Gastroesophageal sphincter (tissue), 4 donors: Measurements from ENCODE around the gene GARIN3. TPM values are rescaled to one million over a fixed set of nuclear protein-coding genes. Genes with fewer than 3 reads are reported as not detected.
"Not testable (repeated sequence)": the region's sequence is repeated elsewhere in the genome, so short reads cannot be mapped to it uniquely, and the experiment has no call there.

Experiments
- ATAC-seq: fragments of 150-250 bp; one replicate; pipeline ENCODE4 v1.9.1; 2016; ENCODE audit warnings: mild to moderate bottlenecking, moderate library complexity
- H3K27ac ChIP-seq, 4 donors: fragments of 200-600 bp; sonication (generic) in 3 of 4; 1 replicate in 3 of 4; 2 replicates in 1 of 4; pipeline ENCODE4 v1.5.1; 2016 to 2019
- H3K27me3 ChIP-seq: fragments of 200-600 bp; sonication (generic); one replicate; pipeline ENCODE4 v1.5.1; 2019
- H3K36me3 ChIP-seq, 2 donors: fragments of 200-600 bp; sonication (generic); one replicate each; pipeline ENCODE4 v1.5.1; 2019; ENCODE audit warnings: control low read depth in 1 of 2
- H3K4me1 ChIP-seq, 3 donors: fragments of 200-600 bp; sonication (generic); 1 replicate in 2 of 3; 2 replicates in 1 of 3; pipeline ENCODE4 v1.5.1; 2016 to 2019; ENCODE audit warnings: control low read depth in 2 of 3
- H3K4me3 ChIP-seq, 2 donors: fragments of 200-600 bp; sonication (generic); one replicate each; pipeline ENCODE4 v1.5.1; 2019; ENCODE audit warnings: mild to moderate bottlenecking in 1 of 2, moderate library complexity in 1 of 2
- H3K9me3 ChIP-seq, 3 donors: fragments of 200-600 bp; sonication (generic); one replicate each; pipeline ENCODE4 v1.5.1; 2017 to 2019; ENCODE audit warnings: control low read depth in 2 of 3
- EP300 ChIP-seq: sonication (generic); formaldehyde crosslinking; IDR thresholded peaks from one replicate; pipeline ENCODE4 v1.6.1; 2017; ENCODE audit warnings: antibody characterized with exemption, mild to moderate bottlenecking
- POLR2A ChIP-seq, 2 donors: fragments of 450-650 bp; IDR thresholded peaks; one replicate each; pipeline ENCODE4 v1.6.1; 2017; ENCODE audit warnings: antibody characterized with exemption in 2 of 2, mild to moderate bottlenecking in 2 of 2, moderate library complexity in 1 of 2
- POLR2AphosphoS5 ChIP-seq: sonication (generic); formaldehyde crosslinking; IDR thresholded peaks from one replicate; pipeline ENCODE4 v1.6.1; 2017; ENCODE audit warnings: antibody characterized with exemption
- WGBS, 2 donors: methylation state at CpG; one replicate each; pipeline ENCODE4 v1.1.5; 2018; ENCODE audit warnings: low coverage in 1 of 2; 5-methylcytosine and 5-hydroxymethylcytosine counted together
- total RNA-seq, 4 donors: library from RNA; depleted of rRNA; stranded (reverse); fragments of >200 nt; gene quantifications; one replicate each; pipeline ENCODE4 v1.1.0, GENCODE V29; 2016
- TF ChIP-seq, protein P1 (sequence below), 4 experiments: fragments of 200-600 bp in 2 of 4; fragments of 450-650 bp in 2 of 4; sonication (generic) in 1 of 4; IDR thresholded peaks; one replicate each; pipeline ENCODE4 v1.5.1; 2017 to 2019; ENCODE audit warnings: antibody characterized with exemption in 4 of 4, mild to moderate bottlenecking in 2 of 4, moderate library complexity in 2 of 4

GARIN3 gene
- total RNA-seq, 4 donors from 2014 or later = not detected

DNA sequence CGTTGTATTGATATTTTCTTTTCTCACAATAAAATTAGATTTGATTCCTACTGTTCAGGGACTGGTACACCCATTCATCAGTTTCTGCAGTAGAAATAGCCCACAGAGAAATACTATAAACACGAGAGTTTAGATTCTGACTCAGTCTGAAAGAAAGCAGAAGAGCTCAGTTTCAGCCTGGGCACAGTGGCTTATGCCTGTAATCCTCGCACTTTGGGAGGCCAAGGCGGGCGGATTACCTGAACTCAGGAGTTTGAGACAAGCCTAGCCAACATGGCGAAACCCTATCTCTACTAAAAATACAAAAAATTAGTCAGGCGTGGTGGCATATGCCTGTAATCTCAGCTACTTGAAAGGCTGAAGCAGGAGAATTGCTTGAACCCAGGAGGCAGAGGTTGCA lies 23.2 kb upstream of the GARIN3 start:
- ATAC-seq = no peak
- TF ChIP-seq POLR2A (IDR thresholded peaks at IDR 0.05) (no peak), EP300 (no peak), POLR2AphosphoS5 (no peak)
- TF ChIP-seq, protein P1, sequence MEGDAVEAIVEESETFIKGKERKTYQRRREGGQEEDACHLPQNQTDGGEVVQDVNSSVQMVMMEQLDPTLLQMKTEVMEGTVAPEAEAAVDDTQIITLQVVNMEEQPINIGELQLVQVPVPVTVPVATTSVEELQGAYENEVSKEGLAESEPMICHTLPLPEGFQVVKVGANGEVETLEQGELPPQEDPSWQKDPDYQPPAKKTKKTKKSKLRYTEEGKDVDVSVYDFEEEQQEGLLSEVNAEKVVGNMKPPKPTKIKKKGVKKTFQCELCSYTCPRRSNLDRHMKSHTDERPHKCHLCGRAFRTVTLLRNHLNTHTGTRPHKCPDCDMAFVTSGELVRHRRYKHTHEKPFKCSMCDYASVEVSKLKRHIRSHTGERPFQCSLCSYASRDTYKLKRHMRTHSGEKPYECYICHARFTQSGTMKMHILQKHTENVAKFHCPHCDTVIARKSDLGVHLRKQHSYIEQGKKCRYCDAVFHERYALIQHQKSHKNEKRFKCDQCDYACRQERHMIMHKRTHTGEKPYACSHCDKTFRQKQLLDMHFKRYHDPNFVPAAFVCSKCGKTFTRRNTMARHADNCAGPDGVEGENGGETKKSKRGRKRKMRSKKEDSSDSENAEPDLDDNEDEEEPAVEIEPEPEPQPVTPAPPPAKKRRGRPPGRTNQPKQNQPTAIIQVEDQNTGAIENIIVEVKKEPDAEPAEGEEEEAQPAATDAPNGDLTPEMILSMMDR (IDR thresholded peaks at IDR 0.05) = no peak
- H3K4me3 ChIP-seq = no peak overlapping the region
- H3K9me3 ChIP-seq = peaks cover 0 to under 1% (median 0%) of the 10 kb centered on the region in 3 donors
- H3K4me1 ChIP-seq = no peaks in the 10 kb centered on the region
- WGBS, 2 donors = 87 to 93% methylated on average over 4 to 7 of the region's 7 CpGs
- H3K27me3 ChIP-seq = peaks cover 9% of the 10 kb centered on the region
- no peak overlapping the region for H3K27ac ChIP-seq
- no peaks in the 10 kb centered on the region for H3K36me3 ChIP-seq

- Histone ChIP-seq H3K27ac (no peak overlapping the region), H3K4me3 (no peak overlapping the region), H3K9me3 (peaks cover 0 to 5% (median 0%) of the 10 kb centered on the region in 3 donors), H3K4me1 (no peaks in the 10 kb centered on the region), H3K36me3 (no peaks in the 10 kb centered on the region), H3K27me3 (peaks cover 9% of the 10 kb centered on the region)
- no peak for TF ChIP-seq POLR2A (IDR thresholded peaks at IDR 0.05)
- TF ChIP-seq POLR2AphosphoS5 = no peak
- TF ChIP-seq EP300 = no peak
- TF ChIP-seq, protein P1 (IDR thresholded peaks at IDR 0.05) = no peak
- ATAC-seq = no peak
Measured at GRCh38 chr5:157188270-157188669, 22.2 kb upstream of the GARIN3 start.

DNA sequence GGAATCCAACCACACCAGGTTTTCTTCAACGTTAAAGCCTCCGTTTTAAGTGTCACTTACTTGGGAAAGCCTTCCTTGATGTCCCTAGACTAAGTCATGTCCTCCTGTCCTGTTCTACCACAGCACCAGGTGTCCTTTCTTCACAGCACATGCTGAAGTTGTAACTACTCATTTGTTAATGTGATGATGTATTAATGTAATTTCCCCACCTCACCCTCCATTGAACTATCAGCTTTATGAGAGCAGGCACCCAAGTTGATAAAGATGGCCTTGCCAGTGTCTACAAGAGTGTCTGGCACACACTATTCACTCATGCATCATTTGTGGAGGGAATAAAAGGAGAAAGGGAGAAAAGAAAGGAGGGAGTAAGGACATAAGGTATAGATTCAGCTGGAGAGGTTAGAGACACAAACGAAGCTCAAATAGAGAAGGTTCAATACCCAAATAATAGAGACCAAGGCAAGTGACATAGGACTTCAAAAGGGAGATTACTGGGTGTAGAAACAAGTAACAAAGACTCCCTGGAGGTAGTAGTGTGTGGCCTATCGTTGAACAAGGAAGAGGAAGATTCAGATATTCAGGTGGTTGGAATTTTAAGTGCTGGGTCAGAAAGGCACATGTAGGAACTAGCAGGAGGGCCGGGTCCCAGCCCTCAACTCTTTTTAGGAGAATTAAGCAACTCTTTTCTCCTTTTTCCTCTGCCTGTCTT lies 21.1 kb upstream of the GARIN3 start:
- H3K27ac ChIP-seq = no peak overlapping the region
- H3K4me1 ChIP-seq = no peaks in the 10 kb centered on the region
- no peak for TF ChIP-seq EP300
- TF ChIP-seq POLR2A (IDR thresholded peaks at IDR 0.05) = no peak
- TF ChIP-seq, protein P1 (IDR thresholded peaks at IDR 0.05) = no peak
- TF ChIP-seq POLR2AphosphoS5 = no peak
- H3K9me3 ChIP-seq = peaks cover 0 to 5% (median 0%) of the 10 kb centered on the region in 3 donors
- H3K36me3 ChIP-seq = no peaks in the 10 kb centered on the region
- 63 to 75% methylated on average over 4 to 5 of the region's 5 CpGs for WGBS, 2 donors
- H3K27me3 ChIP-seq = peaks cover 5% of the 10 kb centered on the region
- ATAC-seq = no peak
- no peak overlapping the region for H3K4me3 ChIP-seq

GRCh38 chr5:157186309-157187045 lies 20.4 kb upstream of the GARIN3 start:
- no peaks in the 10 kb centered on the region for H3K36me3 ChIP-seq
- no peak for ATAC-seq
- no peak overlapping the region for H3K27ac ChIP-seq
- H3K27me3 ChIP-seq = peaks cover 5% of the 10 kb centered on the region
- no peak overlapping the region for H3K4me3 ChIP-seq
- H3K9me3 ChIP-seq = peaks cover 0 to 5% (median 0%) of the 10 kb centered on the region in 3 donors
- TF ChIP-seq, protein P1 (IDR thresholded peaks at IDR 0.05) = no peak
- no peak for TF ChIP-seq EP300
- no peak for TF ChIP-seq POLR2A (IDR thresholded peaks at IDR 0.05)
- TF ChIP-seq POLR2AphosphoS5 = no peak
- no peaks in the 10 kb centered on the region for H3K4me1 ChIP-seq
- WGBS, 2 donors = 74 to 78% methylated on average over 6 to 11 of the region's 12 CpGs

DNA sequence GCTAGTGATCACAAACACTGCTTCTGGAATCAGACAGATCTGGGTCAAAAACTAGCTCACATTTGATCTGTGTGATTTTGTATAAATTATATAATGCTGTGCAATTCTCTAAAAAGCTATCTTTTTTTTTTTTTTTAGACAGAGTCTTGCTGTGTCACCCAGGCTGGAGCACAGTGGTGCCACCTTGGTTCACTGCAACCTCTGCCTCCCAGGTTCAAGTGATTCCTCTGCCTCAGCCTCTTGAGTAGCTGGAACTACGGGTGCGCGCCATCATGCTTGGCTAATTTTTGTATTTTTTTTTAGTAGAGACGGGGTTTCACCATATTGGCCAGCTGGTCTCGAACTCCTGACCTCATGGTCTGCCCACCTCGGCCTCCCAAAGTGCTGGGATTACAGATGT lies 19.1 kb upstream of the GARIN3 start:
- not testable (repeated sequence) for H3K4me1 ChIP-seq, ATAC-seq, H3K4me3 ChIP-seq, H3K27me3 ChIP-seq, H3K9me3 ChIP-seq, H3K27ac ChIP-seq, H3K36me3 ChIP-seq
- 88 to 91% methylated on average over 3 to 4 of the region's 6 CpGs for WGBS, 2 donors
